Embryonic facial prominence (tissue), 1 donor: Measurements from ENCODE around the gene UFC1.
A peak's percentile ranks its signal among the peaks of the same experiment; 100 is the strongest.

Experiments used
- DNase-seq: peaks from one replicate; pipeline ENCODE4 v3.0.0-alpha.2; 2016; ENCODE audit errors: extremely low spot score

UFC1 gene

DNA sequence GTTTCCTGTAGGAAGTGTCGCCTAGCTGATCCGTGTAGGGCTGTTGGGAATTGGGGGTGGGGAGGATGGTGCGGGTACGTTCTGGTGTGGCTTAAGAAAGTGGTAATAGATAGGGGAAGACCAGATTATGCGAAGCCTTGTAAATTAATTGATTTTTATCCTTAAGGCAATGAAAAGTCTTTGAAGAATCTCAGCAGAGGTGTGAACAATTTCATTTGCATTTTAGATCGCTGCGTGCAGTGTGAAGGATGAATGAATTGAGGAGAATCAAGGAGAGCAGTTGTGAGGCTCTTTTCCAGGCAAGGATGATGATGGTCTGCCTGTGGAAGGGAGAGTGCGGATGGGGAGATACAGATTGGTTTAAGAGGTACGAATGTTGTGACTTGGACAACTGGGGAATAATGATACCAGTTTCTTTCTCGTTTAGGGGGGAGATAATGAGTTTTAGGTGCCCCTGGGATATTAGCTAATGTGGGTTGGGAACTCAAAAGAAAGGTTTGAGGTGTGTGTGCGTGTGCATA is 20.5 kb upstream of the UFC1 start:
- no peak for DNase-seq

DNA sequence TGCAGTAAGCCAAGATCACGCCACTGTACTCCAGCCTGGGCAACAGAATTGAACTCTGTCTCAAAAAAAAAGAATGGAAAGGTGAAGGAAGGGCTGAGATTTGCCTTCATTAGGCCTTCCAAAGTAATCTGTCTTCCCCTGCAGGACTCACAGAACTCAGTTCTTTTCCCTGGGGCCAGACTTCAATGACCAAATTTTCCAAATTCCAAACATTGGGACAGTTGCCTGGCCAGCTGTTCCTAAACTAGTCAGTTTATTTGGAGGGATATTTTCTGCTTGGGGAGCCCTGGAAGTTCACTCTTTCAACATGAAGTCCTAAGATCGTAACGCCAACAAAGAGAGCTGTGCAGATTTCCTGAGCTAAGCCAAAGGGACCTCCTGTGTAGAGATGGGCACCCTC is 15.9 kb upstream of the UFC1 start:
- no peak for DNase-seq

- DNase-seq, result no peak
These were observed 15.3 kb upstream of the UFC1 start for GRCh38 chr1:161138431-161138830.

DNA sequence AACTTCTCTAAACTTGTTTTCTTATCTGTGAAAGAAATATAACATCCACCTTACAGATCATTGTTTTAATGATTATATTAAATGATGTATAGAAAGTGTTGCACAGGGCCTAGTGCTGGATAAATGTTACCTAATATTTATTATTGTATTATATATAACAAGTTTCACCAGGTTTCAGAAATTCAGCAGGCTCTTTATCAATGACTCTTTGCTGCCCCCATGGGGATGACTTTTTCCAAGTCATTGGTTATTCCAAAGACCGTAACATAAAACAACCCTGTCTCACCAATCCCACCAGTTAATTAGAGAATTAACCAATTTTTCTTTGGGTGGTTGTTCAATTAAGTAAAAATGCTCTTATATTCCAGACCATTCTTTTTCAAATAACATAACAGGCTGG is 14.0 kb upstream of the UFC1 start:
- DNase-seq, result no peak

- DNase-seq, result no peak
These were observed 12.9 kb upstream of the UFC1 start for GRCh38 chr1:161140755-161141400.

DNA sequence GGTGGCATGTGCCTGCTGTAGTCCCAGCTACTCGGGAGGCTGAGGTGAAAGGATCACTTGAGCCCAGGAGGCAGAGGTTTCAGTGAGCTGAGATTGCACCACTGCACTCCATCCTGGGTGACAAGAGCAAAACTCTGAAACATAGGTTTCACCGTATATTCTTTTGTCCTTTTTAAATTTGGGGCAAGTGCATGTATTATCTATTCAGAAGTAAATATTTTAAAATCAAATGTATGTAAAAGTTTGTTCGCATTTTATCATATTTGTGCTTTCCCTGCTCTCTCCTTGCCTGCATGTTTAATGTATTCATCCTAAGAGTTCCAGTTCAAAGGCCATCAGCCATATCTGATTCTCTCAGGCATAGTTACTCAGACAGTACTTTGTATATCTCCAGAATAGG is 7.9 kb upstream of the UFC1 start:
- no peak for DNase-seq

GRCh38 chr1:161153176-161153575 is 602 bp upstream of the UFC1 start:
- DNase-seq, result no peak

GRCh38 chr1:161157867-161158266 is 4.1 kb downstream of the UFC1 start:
- DNase-seq, result no peak

DNA sequence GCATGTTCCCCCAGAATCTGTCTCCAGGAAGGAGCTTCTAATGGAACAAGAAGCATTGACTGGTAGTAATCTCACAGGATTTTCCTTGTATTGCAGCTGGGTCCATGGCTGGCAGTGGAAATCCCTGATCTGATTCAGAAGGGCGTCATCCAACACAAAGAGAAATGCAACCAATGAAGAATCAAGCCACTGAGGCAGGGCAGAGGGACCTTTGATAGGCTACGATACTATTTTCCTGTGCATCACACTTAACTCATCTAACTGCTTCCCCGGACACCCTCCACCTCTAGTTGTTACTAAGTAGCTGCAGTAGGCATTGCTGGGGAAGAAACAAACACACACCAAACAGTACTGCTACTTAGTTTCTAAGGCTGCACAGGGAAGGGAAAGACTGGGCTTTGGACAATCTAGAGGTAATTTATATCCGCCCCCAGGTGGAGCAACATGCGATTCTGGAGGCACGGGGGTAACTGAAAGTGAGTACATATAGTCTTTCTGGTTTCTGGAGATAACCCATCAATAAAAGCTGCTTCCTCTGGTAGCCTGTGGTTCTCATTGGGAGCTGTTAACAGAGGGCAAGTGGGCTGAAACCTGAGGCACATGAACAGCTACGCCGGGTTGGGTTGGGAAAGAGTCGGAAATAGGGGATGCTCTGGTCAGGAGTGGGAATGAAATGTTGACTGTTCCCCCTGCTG is 4.7 kb downstream of the UFC1 start:
- DNase-seq, result no peak

- DNase-seq, result peak; percentile 92
These were observed 5.5 kb downstream of the UFC1 start, which contains the start of gene USP21 for GRCh38 chr1:161159087-161159912. TSS of gene USP21 (plus strand) at chr1:161159500. CDS start at chr1:161160641, 1,141 bp downstream.

GRCh38 chr1:161159913-161160243 is 6.1 kb downstream of the UFC1 start:
- DNase-seq, result no peak

GRCh38 chr1:161160671-161161145 is 6.9 kb downstream of the UFC1 start:
- no peak for DNase-seq

DNA sequence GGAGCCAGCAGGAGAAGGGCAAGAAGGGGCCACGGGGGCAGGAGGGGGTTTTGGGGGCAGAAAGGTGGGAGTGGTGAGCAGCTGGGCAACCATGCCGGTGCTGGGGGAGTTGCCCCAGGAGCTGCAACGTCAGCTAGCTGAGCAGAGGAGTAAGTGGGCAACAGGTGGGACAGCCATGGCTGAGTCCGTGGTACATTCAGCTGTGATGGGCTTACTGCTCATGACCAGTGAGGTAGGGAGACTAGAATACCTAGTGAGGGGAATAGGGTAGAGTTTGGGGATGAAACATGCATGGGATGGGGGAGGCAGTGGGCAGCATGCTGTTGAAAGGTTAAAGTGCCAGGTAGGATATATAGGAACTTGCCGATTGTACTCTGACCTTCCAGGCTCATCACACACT is 7.9 kb downstream of the UFC1 start:
- no peak for DNase-seq

DNA sequence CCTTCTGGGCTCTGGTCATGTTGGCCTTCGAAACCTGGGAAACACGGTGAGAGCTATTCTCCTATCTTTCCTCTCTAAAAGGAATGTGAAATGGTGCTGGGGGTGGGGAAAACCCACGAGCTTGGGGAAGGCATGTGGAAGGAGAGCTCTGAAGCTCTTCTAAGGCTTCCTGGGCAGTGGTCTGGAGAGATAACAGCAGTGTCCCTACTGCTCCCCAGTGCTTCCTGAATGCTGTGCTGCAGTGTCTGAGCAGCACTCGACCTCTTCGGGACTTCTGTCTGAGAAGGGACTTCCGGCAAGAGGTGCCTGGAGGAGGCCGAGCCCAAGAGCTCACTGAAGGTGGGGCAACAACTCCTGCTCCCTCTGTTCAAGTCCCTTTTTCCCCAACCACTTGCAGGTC is 8.3 kb downstream of the UFC1 start:
- no peak for DNase-seq

DNA sequence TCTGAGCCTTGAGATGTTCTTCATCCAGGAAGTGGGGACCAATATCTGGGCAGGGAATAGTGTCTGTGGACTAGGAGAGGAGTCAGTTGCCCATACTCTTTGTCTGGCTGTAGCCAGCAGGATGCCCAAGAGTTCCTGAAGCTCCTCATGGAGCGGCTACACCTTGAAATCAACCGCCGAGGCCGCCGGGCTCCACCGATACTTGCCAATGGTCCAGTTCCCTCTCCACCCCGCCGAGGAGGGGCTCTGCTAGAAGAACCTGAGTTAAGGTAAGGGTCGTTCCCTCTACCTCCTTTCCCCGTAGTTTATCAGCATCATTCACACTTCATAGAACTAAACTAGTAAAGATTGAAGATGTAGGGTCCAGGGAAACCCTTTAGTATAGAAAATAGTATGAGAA is 9.0 kb downstream of the UFC1 start:
- no peak for DNase-seq

DNA sequence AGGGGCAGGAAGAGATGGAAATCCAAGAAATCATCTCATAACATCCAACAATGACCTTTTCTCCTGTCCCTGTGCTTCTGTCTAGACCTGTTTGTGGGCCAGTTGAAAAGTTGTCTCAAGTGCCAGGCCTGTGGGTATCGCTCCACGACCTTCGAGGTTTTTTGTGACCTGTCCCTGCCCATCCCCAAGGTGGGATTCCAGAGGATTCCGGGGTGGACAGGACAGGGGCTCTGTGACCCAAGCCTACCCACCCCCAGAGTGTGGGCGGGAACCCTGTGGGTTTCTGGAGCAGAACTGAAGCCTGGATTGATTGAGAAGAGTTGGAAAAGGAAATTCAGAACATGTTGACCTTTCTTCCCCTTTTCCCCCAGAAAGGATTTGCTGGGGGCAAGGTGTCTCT is 10.0 kb downstream of the UFC1 start:
- no peak for DNase-seq

GRCh38 chr1:161164901-161165610 is 11.3 kb downstream of the UFC1 start:
- DNase-seq, result no peak

- peak; percentile 99 for DNase-seq
These were observed 12.2 kb downstream of the UFC1 start, which contains the start of gene PPOX for GRCh38 chr1:161165742-161166668. TSS of gene PPOX (plus strand) at chr1:161166426. CDS start at chr1:161166848, 422 bp downstream.

GRCh38 chr1:161166669-161167548 is 13.1 kb downstream of the UFC1 start:
- DNase-seq, result no peak

GRCh38 chr1:161168906-161169305 is 15.1 kb downstream of the UFC1 start:
- no peak for DNase-seq
